Measurements from ENCODE around the gene CDH4.

DNA sequence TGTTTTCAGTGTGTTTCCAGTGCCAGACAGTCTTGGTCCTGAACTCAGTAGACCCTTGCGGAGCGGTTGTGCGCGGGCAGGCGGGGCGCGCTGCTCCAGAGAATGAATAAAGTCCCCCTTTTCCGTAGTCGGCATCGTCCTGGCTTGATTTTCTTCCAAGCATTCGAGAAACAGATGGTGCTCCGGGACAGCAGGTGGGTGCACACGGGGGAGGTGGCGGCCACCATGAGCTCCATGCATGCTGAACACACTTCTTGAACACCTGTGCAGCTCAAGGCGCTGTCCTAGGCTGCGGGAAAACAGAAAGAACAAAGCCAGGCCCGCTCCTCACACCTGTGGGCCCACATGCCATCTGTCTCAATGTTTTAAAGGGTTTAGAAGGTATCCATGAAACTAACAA, 688.4 kb downstream of the CDH4 start:
- TF ChIP-seq CTCF (IDR thresholded peaks at IDR 0.05) (no peak), POLR2A (IDR thresholded peaks at IDR 0.05) (no peak), EP300 (IDR thresholded peaks at IDR 0.05) (no peak)
